Common myeloid progenitor, CD34-positive (primary cell): ENCODE results near the gene AGFG2.

ENCODE experiments used
- CTCF ChIA-PET: fragments of 350-600 bp; sonication (Branson Sonifier 250); formaldehyde crosslinking; loops from one replicate; lab custom pipeline; 2021; ENCODE audit warnings: antibody characterized with exemption; lab: Charles Lee
- POLR2A ChIA-PET: fragments of 350-600 bp; sonication (Branson Sonifier 250); formaldehyde crosslinking; loops from one replicate; lab custom pipeline; 2021; ENCODE audit warnings: antibody characterized with exemption; lab: Charles Lee
- DNase-seq, 3 donors: peaks; one replicate each; pipeline versions ENCODE4 v3.0.0 to v3.0.0-alpha.2; 2013
- H3K27ac ChIP-seq, 2 experiments: 1 replicate in 1 of 2; 2 replicates in 1 of 2; pipeline ENCODE4 v1.7.0; 2013; ENCODE audit warnings: inconsistent platforms in 2 of 2, low read length in 2 of 2, mild to moderate bottlenecking in 2 of 2, low read depth in 1 of 2, moderate library complexity in 1 of 2; ENCODE audit not compliant: severe bottlenecking in 2 of 2, insufficient read depth in 1 of 2, poor library complexity in 1 of 2
- H3K27me3 ChIP-seq, 5 experiments: replicated peaks in 2 of 5; 1 replicate in 3 of 5; 2 replicates in 2 of 5; pipeline versions ENCODE4 v1.6.1 to v1.7.0; 2013; ENCODE audit warnings: low read length in 4 of 5, mild to moderate bottlenecking in 2 of 5, moderate library complexity in 2 of 5, inconsistent platforms in 1 of 5; ENCODE audit not compliant: insufficient read depth in 5 of 5, control insufficient read depth in 4 of 5
- H3K36me3 ChIP-seq, 4 experiments: 1 replicate in 2 of 4; 2 replicates in 2 of 4; pipeline versions ENCODE4 v1.6.1 to v1.7.0; 2013; ENCODE audit warnings: low read length in 3 of 4, control low read depth in 1 of 4, mild to moderate bottlenecking in 1 of 4; ENCODE audit not compliant: control insufficient read depth in 4 of 4, insufficient read depth in 4 of 4
- H3K4me1 ChIP-seq, 4 experiments: 1 replicate in 3 of 4; 2 replicates in 1 of 4; pipeline versions ENCODE4 v1.6.1 to v1.7.1; 2013; ENCODE audit warnings: low read length in 3 of 4, mild to moderate bottlenecking in 3 of 4, control low read depth in 1 of 4, inconsistent platforms in 1 of 4, moderate library complexity in 1 of 4; ENCODE audit not compliant: control insufficient read depth in 4 of 4, insufficient read depth in 4 of 4; ENCODE audit errors: control extremely low read depth in 1 of 4
- H3K4me3 ChIP-seq, 7 experiments: 1 replicate in 4 of 7; 2 replicates in 3 of 7; pipeline versions ENCODE4 v1.5.1 to v1.7.0; 2013; ENCODE audit warnings: mild to moderate bottlenecking in 7 of 7, low read length in 6 of 7, moderate library complexity in 6 of 7, inconsistent platforms in 2 of 7, low read depth in 2 of 7, control low read depth in 1 of 7; ENCODE audit not compliant: insufficient read depth in 4 of 7, control insufficient read depth in 1 of 7; ENCODE audit errors: extremely low read depth in 1 of 7
- H3K9me3 ChIP-seq, 5 experiments: 1 replicate in 4 of 5; 2 replicates in 1 of 5; pipeline versions ENCODE4 v1.6.1 to v1.7.1; 2013; ENCODE audit warnings: low read length in 4 of 5, mild to moderate bottlenecking in 2 of 5, inconsistent platforms in 1 of 5, low read depth in 1 of 5, moderate library complexity in 1 of 5; ENCODE audit not compliant: control insufficient read depth in 4 of 5, insufficient read depth in 2 of 5; ENCODE audit errors: control extremely low read depth in 1 of 5
- WGBS: methylation state at CpG from one replicate; pipeline ENCODE4 v1.1.5; 2013; ENCODE audit not compliant: insufficient coverage; 5-methylcytosine and 5-hydroxymethylcytosine counted together

AGFG2 gene

DNA sequence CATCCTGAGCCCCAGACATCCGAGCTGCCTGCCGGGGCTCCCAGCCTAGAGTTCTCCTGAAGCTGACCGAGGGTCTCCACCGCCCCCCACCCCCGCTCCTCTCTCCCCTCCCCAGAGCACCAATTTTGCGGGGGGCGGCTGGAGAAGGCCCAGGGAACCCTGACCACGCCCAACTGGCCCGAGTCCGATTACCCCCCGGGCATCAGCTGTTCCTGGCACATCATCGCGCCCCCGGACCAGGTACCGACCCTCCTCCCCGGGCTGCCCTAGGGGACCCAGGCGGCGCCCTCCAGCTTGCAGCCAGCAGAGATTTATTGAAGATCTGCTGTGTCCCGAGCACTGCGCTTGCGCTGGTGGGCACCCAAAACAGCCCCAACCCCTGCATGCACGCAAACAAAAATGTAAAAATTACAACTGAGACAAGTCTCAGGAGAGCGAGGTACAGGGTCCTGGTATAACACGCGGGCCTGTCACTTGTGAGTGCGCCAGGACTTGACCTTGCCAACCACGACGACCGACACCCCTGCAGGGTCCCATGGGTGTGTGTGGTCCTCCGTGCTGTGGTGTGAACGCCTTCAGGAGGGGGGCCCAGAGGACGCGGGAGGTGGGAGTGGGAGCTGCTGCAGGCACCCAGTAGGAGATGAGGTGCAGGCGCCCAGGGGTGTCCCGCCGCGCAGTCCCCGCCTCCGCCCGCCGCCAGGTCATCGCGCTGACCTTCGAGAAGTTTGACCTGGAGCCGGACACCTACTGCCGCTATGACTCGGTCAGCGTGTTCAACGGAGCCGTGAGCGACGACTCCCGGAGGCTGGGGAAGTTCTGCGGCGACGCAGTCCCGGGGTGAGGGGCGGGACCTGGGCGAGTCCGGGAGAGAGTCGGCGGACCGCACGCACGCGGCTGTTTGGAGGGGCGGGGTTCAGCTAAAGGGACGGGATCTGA lies 66.2 kb downstream of the AGFG2 start:
- Histone ChIP-seq H3K4me3 (peak overlapping the region in 6 of 7 experiments; percentile 56 to 83 (median 72)), H3K9me3 (no peaks in the 10 kb centered on the region), H3K27ac (no peak overlapping the region), H3K4me1 (peaks cover 0 to 28% (median 24%) of the 10 kb centered on the region in 4 experiments), H3K27me3 (peaks cover 0 to 15% (median 7%) of the 10 kb centered on the region in 5 experiments), H3K36me3 (no peaks in the 10 kb centered on the region)
- CTCF ChIA-PET: interaction anchor here (0.5 to 1.5 kb wide), 7 partner anchors 8 to 370 kb away, joined by 3 to 5 read pairs (median 3); no protein-coding TSS in a partner anchor
- under 1% methylated on average over 46 of the region's 68 CpGs for WGBS
- POLR2A ChIA-PET: interaction anchor here (0.7 kb wide), 1 partner anchor 21 kb away, joined by 3 read pairs; no protein-coding TSS in a partner anchor
- DNase-seq: peak in 2 of 3 donors; percentile 47

DNA sequence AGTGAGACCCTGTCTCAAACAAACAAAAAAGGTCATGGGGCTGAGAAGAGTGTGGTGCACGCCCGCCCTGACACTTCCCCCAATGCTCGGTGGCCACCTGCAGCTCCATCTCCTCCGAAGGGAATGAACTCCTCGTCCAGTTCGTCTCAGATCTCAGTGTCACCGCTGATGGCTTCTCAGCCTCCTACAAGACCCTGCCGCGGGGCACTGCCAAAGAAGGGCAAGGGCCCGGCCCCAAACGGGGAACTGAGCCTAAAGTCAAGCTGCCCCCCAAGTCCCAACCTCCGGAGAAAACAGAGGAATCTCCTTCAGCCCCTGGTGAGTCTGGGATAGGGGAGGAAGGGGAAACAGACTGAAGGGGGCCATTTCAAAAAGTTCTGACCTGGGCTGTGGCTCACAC lies 67.3 kb downstream of the AGFG2 start:
- H3K9me3 ChIP-seq: no peaks in the 10 kb centered on the region
- ChIA-PET CTCF (interaction anchor here (0.9 to 1.2 kb wide), 3 partner anchors 17 to 137 kb away, joined by 3 read pairs; no protein-coding TSS in a partner anchor), POLR2A (no interaction called here)
- no peak overlapping the region for H3K4me3 ChIP-seq
- over 99% methylated on average over 12 of the region's 12 CpGs for WGBS
- H3K27ac ChIP-seq: no peak overlapping the region
- peaks cover 0 to 28% (median 24%) of the 10 kb centered on the region in 4 experiments for H3K4me1 ChIP-seq
- no peak for DNase-seq
- H3K27me3 ChIP-seq: peaks cover 0 to 15% (median 7%) of the 10 kb centered on the region in 5 experiments
- H3K36me3 ChIP-seq: no peaks in the 10 kb centered on the region

DNA sequence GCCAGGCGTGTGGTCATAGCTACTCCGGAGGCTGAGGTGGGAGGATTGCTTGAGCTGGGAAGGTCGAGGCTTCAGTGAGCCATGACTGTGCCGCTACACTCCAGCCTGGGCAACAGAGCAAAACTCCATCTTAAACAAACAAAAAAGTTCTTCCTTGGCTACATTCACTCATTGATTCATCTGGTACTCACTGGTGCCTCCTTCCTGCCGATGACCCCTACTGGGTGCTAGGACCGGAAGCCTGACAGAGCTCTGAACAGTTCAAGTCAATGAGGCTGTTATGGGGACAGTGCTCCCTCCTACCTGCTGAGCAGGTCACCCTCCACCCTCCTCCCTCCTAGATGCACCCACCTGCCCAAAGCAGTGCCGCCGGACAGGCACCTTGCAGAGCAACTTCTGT lies 68.1 kb downstream of the AGFG2 start:
- DNase-seq: no peak
- Histone ChIP-seq H3K4me1 (peaks cover 0 to 28% (median 25%) of the 10 kb centered on the region in 4 experiments), H3K9me3 (no peaks in the 10 kb centered on the region), H3K4me3 (no peak overlapping the region), H3K36me3 (no peaks in the 10 kb centered on the region), H3K27me3 (peaks cover 0 to 15% (median 7%) of the 10 kb centered on the region in 5 experiments), H3K27ac (no peak overlapping the region)
- ChIA-PET POLR2A (no interaction called here), CTCF (interaction anchor here (0.9 to 1.4 kb wide), 2 partner anchors 21 to 26 kb away, joined by 3 to 6 read pairs; no protein-coding TSS in a partner anchor)
- 100% methylated on average over 3 of the region's 8 CpGs for WGBS

DNA sequence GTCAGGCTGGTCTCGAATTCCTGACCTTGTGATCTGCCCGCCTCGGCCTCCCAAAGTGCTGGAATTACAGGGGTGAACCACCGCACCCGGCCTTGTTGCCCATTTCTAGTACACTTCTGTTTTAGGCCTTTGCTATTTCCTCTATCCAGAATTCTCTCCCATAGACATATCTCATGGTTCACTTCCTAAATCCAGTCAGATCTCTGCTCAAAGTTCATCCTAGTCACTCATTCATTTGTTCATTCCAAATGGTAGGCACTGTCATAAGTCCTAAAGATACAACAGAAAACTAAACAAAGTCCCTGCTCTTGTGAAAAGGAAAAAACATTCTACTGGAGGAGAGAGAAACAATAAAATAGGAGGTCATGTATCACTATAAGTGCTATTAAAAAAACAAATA lies 71.0 kb downstream of the AGFG2 start:
- Histone ChIP-seq H3K27ac (no peak overlapping the region), H3K27me3 (peaks cover 0 to 15% (median 7%) of the 10 kb centered on the region in 5 experiments), H3K36me3 (no peaks in the 10 kb centered on the region), H3K4me1 (peaks cover 4 to 34% (median 31%) of the 10 kb centered on the region in 4 experiments), H3K9me3 (no peaks in the 10 kb centered on the region), H3K4me3 (no peak overlapping the region)
- CTCF ChIA-PET: interaction anchor here (0.6 kb wide), 1 partner anchor 65 kb away, joined by 3 read pairs; no protein-coding TSS in a partner anchor
- DNase-seq: no peak
- POLR2A ChIA-PET: no interaction called here
- 98% methylated on average over 5 of the region's 5 CpGs for WGBS

DNA sequence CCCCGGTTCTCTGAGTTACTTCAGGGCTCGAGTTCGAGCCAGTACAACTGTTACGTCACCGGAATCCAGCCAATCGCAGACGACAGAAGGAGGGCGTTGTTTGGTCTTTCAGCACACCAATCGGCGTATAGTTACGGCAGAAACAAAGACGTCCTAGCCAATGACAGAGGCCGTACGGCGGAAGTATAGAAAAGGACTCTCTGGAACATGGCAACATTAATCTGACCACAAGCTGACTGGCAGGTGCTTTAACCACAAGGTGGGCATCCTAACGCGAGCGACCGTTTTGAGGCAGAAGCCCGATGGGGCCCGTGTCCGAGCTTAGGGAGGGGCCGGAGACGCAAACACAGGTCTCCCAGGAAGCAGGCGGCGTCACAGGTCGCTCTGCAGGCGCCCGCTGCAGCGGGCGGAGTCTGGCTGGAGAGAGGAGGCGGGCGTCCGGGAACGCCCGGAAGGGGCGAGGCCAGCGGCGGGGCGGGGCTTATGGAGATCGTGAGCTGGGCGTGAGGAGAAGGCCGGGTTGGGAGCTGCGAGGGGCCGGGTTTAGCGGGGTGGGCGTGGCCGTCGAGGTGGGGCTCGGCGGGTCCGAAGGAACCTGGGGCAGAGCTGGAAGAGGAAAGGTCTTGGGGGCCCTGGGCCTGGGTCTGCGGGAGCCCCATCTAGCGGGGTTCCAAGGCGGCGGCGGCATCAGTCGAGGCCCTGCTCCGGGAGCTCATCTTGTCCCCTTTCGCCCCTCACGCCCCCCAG lies 73.2 kb downstream of the AGFG2 start, which contains the start of gene MOSPD3:
TSS of gene MOSPD3 (plus strand) at position 558 of the 747 bp plus-strand sequence. CDS start 252 bp downstream, outside the sequence.
- Histone ChIP-seq H3K4me3 (peak within 1 kb of the TSS; percentile 75 to 91 (median 84)), H3K27ac (peak within 1 kb of the TSS; percentile 40 to 88), H3K27me3 (peaks cover 0 to 2% (median 0%) of the 10 kb centered on the region in 5 experiments), H3K9me3 (no peaks in the 10 kb centered on the region), H3K36me3 (peaks cover 0 to 2% (median 0%) of the 10 kb centered on the region in 4 experiments), H3K4me1 (peaks cover 4 to 24% (median 19%) of the 10 kb centered on the region in 4 experiments)
- CTCF ChIA-PET: interaction anchor here (0.7 to 6.9 kb wide), 20 partner anchors 9 to 224 kb away, joined by 3 to 55 read pairs (median 4); no protein-coding TSS in a partner anchor
- POLR2A ChIA-PET: interaction anchor here (0.8 to 1.4 kb wide), 4 partner anchors 16 to 82 kb away, joined by 3 to 5 read pairs (median 4); partner anchors contain the start of genes FBXO24, GIGYF1 and LRCH4
- peak; percentile 99 to 100 (median 99) for DNase-seq
- 0% methylated on average over 61 of the region's 61 CpGs for WGBS

DNA sequence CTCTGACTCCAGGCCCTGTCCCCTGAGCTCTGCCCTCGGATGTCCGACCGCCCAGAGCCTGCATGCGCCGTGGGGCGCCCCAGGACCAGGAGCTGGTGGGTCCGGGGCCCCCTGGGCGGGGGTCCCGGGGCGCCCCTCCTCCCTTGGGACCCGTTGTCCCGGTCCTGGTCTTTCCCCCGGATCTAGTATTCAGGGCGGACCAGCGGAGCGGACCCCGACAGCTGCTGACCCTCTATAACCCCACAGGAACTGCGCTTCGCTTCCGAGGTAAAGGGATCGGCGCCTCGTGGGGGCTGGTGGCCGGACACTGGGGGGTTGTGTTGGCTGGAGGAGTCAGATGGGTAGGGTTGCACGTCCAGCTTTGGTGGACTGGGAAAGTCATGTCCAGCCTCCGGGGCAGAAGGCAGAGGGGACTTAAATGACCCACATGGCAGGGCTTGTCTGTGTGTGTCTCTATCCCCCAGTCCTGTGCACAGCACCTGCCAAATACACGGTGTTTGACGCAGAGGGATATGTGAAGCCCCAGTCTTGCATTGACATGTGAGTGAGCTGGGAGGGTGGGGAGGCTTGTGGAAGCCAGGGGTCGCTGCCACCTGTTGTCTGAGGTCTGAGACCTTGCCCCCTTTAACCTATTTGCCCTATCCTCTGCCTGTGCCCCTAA lies 73.9 kb downstream of the AGFG2 start:
- H3K9me3 ChIP-seq: no peaks in the 10 kb centered on the region
- DNase-seq: peak; percentile 52 to 75 (median 66)
- H3K36me3 ChIP-seq: peaks cover 0 to 2% (median 0%) of the 10 kb centered on the region in 4 experiments
- peak overlapping the region; percentile 75 to 91 (median 84) for H3K4me3 ChIP-seq
- 7% methylated on average over 8 of the region's 29 CpGs for WGBS
- H3K4me1 ChIP-seq: peaks cover 4 to 24% (median 19%) of the 10 kb centered on the region in 4 experiments
- no peaks in the 10 kb centered on the region for H3K27me3 ChIP-seq
- POLR2A ChIA-PET: interaction anchor here (1.3 to 1.4 kb wide), 2 partner anchors 63 to 81 kb away, joined by 4 to 5 read pairs; partner anchors contain the start of gene GIGYF1
- peak overlapping the region in 1 of 2 experiments; percentile 88 for H3K27ac ChIP-seq
- CTCF ChIA-PET: interaction anchor here (0.7 to 6.9 kb wide), 24 partner anchors 8 to 223 kb away, joined by 3 to 55 read pairs (median 4); no protein-coding TSS in a partner anchor
